HCT116 (cell line): ENCODE measurements around the gene NDUFS6.

Experiments
- CEBPB ChIP-seq: IDR thresholded peaks from 2 replicates; pipeline ENCODE4 v1.6.1; 2012; ENCODE audit warnings: low read depth
- EZH2 ChIP-seq: fragments of 200-600 bp; sonication (generic); IDR thresholded peaks from 2 replicates; pipeline ENCODE4 v1.6.1; 2017; ENCODE audit warnings: antibody characterized with exemption, mixed run types
- EZH2phosphoT487 ChIP-seq: fragments of 200-600 bp; IDR thresholded peaks from 2 replicates; pipeline ENCODE4 v1.6.1; 2018; ENCODE audit warnings: antibody characterized with exemption, borderline replicate concordance
- POLR2A ChIP-seq: IDR thresholded peaks from 2 replicates; pipeline ENCODE4 v1.7.0; 2011; ENCODE audit warnings: borderline replicate concordance; ENCODE audit not compliant: insufficient read depth, insufficient read length; ENCODE audit errors: extremely low read depth
- TF ChIP-seq, protein P1 (sequence below), 3 experiments: fragments of 200-600 bp in 1 of 3; sonication (generic) in 1 of 3; IDR thresholded peaks in 2 of 3; conservative IDR thresholded peaks in 1 of 3; 2 replicates each; pipeline ENCODE4 v1.5.1; 2012 to 2017; ENCODE audit warnings: low read depth in 2 of 3, low read length in 2 of 3, antibody characterized with exemption in 1 of 3, borderline replicate concordance in 1 of 3, control low read depth in 1 of 3, mild to moderate bottlenecking in 1 of 3, mixed read lengths in 1 of 3, mixed run types in 1 of 3, moderate library complexity in 1 of 3; ENCODE audit not compliant: insufficient read depth in 1 of 3
- TF ChIP-seq, protein P2 (sequence below): IDR thresholded peaks from 2 replicates; pipeline ENCODE4 v1.6.1; 2011; ENCODE audit warnings: mild to moderate bottlenecking, low read length, moderate library complexity; ENCODE audit not compliant: insufficient replicate concordance; ENCODE audit errors: extremely low read depth

- TF ChIP-seq POLR2A, result no peak
- TF ChIP-seq, protein P1, sequence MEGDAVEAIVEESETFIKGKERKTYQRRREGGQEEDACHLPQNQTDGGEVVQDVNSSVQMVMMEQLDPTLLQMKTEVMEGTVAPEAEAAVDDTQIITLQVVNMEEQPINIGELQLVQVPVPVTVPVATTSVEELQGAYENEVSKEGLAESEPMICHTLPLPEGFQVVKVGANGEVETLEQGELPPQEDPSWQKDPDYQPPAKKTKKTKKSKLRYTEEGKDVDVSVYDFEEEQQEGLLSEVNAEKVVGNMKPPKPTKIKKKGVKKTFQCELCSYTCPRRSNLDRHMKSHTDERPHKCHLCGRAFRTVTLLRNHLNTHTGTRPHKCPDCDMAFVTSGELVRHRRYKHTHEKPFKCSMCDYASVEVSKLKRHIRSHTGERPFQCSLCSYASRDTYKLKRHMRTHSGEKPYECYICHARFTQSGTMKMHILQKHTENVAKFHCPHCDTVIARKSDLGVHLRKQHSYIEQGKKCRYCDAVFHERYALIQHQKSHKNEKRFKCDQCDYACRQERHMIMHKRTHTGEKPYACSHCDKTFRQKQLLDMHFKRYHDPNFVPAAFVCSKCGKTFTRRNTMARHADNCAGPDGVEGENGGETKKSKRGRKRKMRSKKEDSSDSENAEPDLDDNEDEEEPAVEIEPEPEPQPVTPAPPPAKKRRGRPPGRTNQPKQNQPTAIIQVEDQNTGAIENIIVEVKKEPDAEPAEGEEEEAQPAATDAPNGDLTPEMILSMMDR (IDR thresholded peaks at IDR 0.05 in 2 of 3, conservative IDR thresholded peaks at IDR 0.05 in 1 of 3; ENCODE audit: borderline replicate concordance in 1 of 3, insufficient read depth in 1 of 3, low read depth in 2 of 3, low read length in 2 of 3), result no peak
- no peak for TF ChIP-seq CEBPB
- TF ChIP-seq EZH2phosphoT487, result no peak
- TF ChIP-seq, protein P2, sequence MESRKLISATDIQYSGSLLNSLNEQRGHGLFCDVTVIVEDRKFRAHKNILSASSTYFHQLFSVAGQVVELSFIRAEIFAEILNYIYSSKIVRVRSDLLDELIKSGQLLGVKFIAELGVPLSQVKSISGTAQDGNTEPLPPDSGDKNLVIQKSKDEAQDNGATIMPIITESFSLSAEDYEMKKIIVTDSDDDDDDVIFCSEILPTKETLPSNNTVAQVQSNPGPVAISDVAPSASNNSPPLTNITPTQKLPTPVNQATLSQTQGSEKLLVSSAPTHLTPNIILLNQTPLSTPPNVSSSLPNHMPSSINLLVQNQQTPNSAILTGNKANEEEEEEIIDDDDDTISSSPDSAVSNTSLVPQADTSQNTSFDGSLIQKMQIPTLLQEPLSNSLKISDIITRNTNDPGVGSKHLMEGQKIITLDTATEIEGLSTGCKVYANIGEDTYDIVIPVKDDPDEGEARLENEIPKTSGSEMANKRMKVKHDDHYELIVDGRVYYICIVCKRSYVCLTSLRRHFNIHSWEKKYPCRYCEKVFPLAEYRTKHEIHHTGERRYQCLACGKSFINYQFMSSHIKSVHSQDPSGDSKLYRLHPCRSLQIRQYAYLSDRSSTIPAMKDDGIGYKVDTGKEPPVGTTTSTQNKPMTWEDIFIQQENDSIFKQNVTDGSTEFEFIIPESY, result no peak
- TF ChIP-seq EZH2, result no peak
Measured at GRCh38 chr5:1851290-1851934, 50.2 kb downstream of the NDUFS6 start.
